DMS 273 (cell line): ENCODE data around the gene GALNT8.
"Not testable (repeated sequence)": the region's sequence is repeated elsewhere in the genome, so short reads cannot be mapped to it uniquely, and the experiment has no call there.

ENCODE experiments used
- DNase-seq: peaks from one replicate; lab custom pipeline; 2025; ENCODE audit not compliant: unreplicated experiment; lab: John Stamatoyannopoulos, UW

The GALNT8 gene

GRCh38 chr12:4743046-4743445 is 22.8 kb downstream of the GALNT8 start:
- peak; percentile 1 for DNase-seq

DNA sequence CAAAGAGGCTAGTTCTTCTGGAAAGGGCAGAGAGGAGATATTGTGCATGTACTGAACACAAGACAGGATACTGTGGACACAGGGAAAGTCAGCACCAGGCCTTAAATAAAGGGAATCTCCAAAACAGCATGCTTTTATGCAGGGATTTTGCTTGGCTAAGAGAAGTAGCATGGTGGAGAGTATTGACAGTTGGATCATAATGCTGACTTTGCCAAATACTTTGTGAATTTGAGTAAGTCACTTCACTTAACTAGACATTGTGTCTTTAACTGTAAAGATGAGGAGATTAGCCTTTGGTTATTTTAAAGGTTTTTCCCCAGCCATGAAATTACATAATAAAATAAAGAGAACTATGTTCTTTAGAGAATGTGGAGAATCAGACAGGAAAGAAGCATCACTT is 24.5 kb downstream of the GALNT8 start:
- DNase-seq: no peak

GRCh38 chr12:4745249-4745648 is 25.0 kb downstream of the GALNT8 start:
- DNase-seq: no peak

DNA sequence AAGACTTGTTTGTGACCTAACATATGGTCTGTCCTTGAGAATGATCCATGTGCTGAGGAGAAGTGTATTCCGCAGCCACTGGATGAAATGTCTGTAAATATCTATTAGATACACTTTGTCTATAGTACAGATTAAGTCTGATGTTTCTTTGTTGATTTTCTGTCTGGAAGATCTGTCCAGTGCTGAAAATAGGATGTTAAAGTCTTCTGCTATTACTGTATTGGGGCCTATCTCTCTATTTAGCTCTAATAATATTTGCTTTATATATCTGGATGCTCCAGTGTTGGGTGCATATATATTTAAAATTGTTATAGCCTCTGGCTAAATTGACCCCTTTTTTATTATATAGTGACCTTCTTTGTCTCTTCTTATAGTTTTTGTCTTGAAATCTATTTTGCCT is 31.5 kb downstream of the GALNT8 start:
- not testable (repeated sequence) for DNase-seq

- DNase-seq: no peak
Observed at GRCh38 chr12:4762773-4763172, 42.6 kb downstream of the GALNT8 start.

DNA sequence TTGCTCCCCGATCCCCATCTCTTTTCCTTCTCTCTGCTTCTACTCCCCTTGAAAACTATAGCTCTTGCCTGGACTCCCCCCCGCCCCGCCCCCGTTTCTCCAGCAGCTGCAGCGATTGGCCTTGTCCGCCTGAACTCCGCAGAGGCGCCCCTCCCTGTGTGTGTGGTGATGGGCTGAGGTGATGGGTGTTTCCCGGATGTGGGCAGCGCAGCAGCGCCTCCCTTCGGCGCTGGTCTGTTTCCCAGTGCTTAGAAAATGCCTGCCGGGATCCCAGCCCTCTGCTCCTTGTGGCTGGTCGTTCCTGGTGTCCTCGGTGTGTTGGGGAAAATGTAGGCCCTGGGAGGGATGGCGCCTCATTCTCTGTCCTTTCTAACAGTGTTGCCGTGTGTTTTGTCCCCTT is 43.3 kb downstream of the GALNT8 start:
- DNase-seq: peak; percentile 1

- DNase-seq: no peak
Observed at GRCh38 chr12:4766445-4766844, 46.2 kb downstream of the GALNT8 start.

GRCh38 chr12:4767186-4767585 is 47.0 kb downstream of the GALNT8 start:
- no peak for DNase-seq

- DNase-seq: no peak
Observed at GRCh38 chr12:4768341-4768740, 48.1 kb downstream of the GALNT8 start.

- no peak for DNase-seq
Observed at GRCh38 chr12:4769073-4769472, 48.9 kb downstream of the GALNT8 start.

GRCh38 chr12:4771172-4771959 is 51.2 kb downstream of the GALNT8 start:
- DNase-seq: peak; percentile 1

- DNase-seq: no peak
Observed at GRCh38 chr12:4771960-4772566, 51.9 kb downstream of the GALNT8 start.

GRCh38 chr12:4775936-4776335 is 55.7 kb downstream of the GALNT8 start:
- no peak for DNase-seq

- DNase-seq: no peak
Observed at GRCh38 chr12:4779749-4780148, 59.5 kb downstream of the GALNT8 start.

DNA sequence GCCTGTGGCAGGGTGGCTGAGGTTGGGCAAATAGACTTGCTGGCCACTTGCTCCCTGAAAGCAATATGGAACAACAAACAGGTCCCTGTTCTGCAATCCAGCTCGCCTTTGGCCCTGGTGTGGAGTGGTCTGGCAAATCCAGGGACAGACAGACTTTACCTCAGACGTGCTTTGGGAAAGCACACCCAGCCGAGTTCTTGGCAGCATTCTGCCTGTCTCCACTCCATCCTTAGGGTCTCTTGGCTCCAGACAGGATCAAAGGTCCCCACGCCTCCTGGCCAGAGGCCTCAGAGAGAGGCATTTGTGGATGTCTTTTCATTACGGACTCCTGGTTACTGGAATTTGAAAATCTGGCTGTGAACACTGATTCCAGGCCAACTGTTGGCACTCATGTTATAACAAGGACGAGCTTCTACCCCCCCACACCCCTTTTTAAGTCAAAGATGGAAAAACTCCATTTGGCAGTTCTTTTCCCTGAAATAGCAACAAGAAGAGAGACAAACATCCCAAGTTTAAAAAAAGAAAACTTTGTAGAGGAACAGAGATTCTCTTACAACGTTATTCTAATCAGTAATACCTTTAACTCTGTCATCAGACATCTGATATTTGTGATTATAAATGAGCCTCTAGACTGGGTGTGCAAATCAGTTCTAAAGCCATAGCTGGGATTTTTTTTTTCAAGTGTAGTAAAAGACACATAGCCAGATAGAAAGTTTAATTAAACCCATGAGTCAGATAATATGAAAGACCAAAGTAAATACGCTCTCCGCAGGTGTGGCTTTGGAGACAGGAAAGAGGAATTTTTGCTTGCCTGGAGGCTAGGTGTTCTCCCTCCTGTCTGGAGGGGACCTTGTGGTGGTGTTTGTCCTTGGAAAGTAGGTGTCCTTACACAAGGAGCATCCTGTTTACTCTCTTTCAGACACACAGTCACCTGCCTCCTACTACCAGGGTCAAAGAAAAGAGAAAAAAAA is 60.7 kb downstream of the GALNT8 start:
- DNase-seq: no peak

GRCh38 chr12:4784404-4785054 is 64.3 kb downstream of the GALNT8 start:
- no peak for DNase-seq

DNA sequence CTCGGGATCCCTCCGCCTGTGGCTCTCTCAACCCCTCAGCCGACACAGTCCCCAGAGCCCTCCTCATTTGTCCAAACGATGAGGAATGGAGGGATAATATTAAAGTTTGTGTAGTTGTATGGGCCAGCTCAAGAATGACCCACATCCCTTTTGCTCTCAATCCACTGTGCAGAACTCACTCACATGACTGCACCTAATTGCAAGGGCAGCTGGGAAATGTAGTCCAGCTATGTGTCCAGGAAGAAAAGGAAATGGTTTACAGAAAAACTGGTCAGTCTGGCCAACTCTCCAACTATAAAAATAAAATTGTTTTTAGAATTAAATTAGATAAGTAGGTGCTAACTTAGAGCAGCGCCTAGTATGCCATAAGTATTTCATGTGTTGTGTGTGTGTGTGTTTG is 66.6 kb downstream of the GALNT8 start:
- DNase-seq: no peak

DNA sequence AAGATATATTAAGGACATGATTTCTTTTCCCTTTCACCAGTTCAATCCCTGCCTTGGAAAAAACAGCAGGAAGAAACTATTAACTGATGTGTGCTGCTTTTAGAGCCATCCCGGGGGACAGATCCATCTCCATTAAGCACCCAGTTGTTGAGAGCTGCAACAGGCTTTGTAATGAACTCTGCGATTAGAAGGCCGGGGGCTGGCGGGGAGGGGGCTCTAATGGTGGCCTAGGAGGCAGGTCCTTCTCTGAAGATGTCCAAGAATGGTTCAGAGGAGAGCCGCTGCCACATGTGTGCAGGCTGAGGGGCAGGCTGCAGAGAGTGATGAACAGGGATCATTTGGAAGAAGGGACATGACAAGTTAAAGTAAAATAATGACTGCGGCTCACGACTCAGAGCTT is 67.8 kb downstream of the GALNT8 start:
- DNase-seq: no peak

- no peak for DNase-seq
Observed at GRCh38 chr12:4789776-4790175, 69.6 kb downstream of the GALNT8 start.

DNA sequence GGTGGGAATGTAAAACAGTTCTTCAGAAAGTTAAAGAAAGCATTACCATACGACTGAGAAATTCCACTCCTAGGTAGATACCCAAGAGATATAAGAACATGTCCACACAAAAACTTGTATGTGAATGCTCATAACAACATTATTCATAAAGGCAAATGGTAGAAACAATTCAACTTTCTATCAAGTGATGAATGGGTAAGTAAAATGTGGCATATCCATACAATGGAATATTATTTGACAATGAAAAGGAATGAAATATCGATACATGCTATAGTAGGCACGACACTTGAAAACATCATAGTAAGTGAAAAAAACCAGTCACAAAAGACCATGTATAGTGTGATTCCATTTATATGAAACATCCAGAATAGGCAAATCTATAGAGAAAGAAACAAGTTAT is 71.3 kb downstream of the GALNT8 start:
- no peak for DNase-seq

- no peak for DNase-seq
Observed at GRCh38 chr12:4794491-4794890, 74.3 kb downstream of the GALNT8 start.
